ENCODE data around the gene TTC28.

Gene TTC28

GRCh38 chr22:27935897-27936296, 743.7 kb downstream of the TTC28 start:
- DNase-seq = no peak

GRCh38 chr22:27934069-27934468, 745.6 kb downstream of the TTC28 start:
- no peak for DNase-seq

GRCh38 chr22:27933186-27933983, 746.3 kb downstream of the TTC28 start:
- DNase-seq = no peak

GRCh38 chr22:27930331-27931060, 749.1 kb downstream of the TTC28 start:
- no peak for DNase-seq
